WTC11 (cell line): ENCODE measurements around the gene STK33. TPM values are rescaled to one million over a fixed set of nuclear protein-coding genes. Genes with fewer than 3 reads are reported as not detected.

Experiments
- AR ChIP-seq: fragments of 250-450 bp; sonication (Bioruptor Pico); IDR thresholded peaks from 2 replicates; pipeline ENCODE4 v1.9.0; 2021; ENCODE audit warnings: mild to moderate bottlenecking
- ATF2 ChIP-seq: sonication (generic); formaldehyde crosslinking; IDR thresholded peaks from 2 replicates; pipeline ENCODE4 v1.8.1; 2022; ENCODE audit warnings: low read depth, missing genetic modification reagents, borderline replicate concordance
- CREM ChIP-seq: sonication (generic); formaldehyde crosslinking; IDR thresholded peaks from 2 replicates; pipeline ENCODE4 v1.8.1; 2022; ENCODE audit warnings: mild to moderate bottlenecking, missing genetic modification reagents, moderate library complexity
- E2F4 ChIP-seq: sonication (generic); formaldehyde crosslinking; IDR thresholded peaks from 2 replicates; pipeline ENCODE4 v1.8.1; 2022; ENCODE audit warnings: low read depth, mild to moderate bottlenecking, moderate library complexity, missing genetic modification reagents, borderline replicate concordance
- FOXK1 ChIP-seq: sonication (generic); formaldehyde crosslinking; IDR thresholded peaks from 2 replicates; pipeline ENCODE4 v1.8.0; 2022; ENCODE audit warnings: mild to moderate bottlenecking, moderate library complexity, missing genetic modification reagents
- GABPB1 ChIP-seq: sonication (generic); formaldehyde crosslinking; IDR thresholded peaks from 2 replicates; pipeline ENCODE4 v1.8.1; 2023; ENCODE audit warnings: mild to moderate bottlenecking, missing genetic modification reagents
- GTF2I ChIP-seq: fragments of 250-450 bp; sonication (Bioruptor Pico); conservative IDR thresholded peaks from 2 replicates; pipeline ENCODE4 v1.4.0; 2021; ENCODE audit warnings: mild to moderate bottlenecking
- HMGA2 ChIP-seq: fragments of 250-450 bp; sonication (Bioruptor Pico); IDR thresholded peaks from 2 replicates; pipeline ENCODE4 v1.4.0; 2021; ENCODE audit warnings: mild to moderate bottlenecking, moderate library complexity
- JAZF1 ChIP-seq: fragments of 250-450 bp; sonication (Bioruptor Pico); IDR thresholded peaks from 2 replicates; pipeline ENCODE4 v1.9.0; 2021; ENCODE audit warnings: moderate library complexity, mild to moderate bottlenecking, inconsistent platforms
- MXD4 ChIP-seq: fragments of 250-450 bp; sonication (Bioruptor Pico); IDR thresholded peaks from 2 replicates; pipeline ENCODE4 v1.8.0; 2021; ENCODE audit warnings: mild to moderate bottlenecking, moderate library complexity, borderline replicate concordance
- MYBL2 ChIP-seq: sonication (generic); formaldehyde crosslinking; IDR thresholded peaks from 2 replicates; pipeline ENCODE4 v1.8.1; 2023; ENCODE audit warnings: mild to moderate bottlenecking, moderate library complexity, missing genetic modification reagents
- NR2C2 ChIP-seq: sonication (generic); formaldehyde crosslinking; IDR thresholded peaks from 2 replicates; pipeline ENCODE4 v1.8.0; 2022; ENCODE audit warnings: mild to moderate bottlenecking, missing genetic modification reagents
- OVOL2 ChIP-seq: fragments of 250-450 bp; sonication (Bioruptor Pico); IDR thresholded peaks from 2 replicates; pipeline ENCODE4 v1.9.0; 2021; ENCODE audit warnings: mild to moderate bottlenecking, borderline replicate concordance
- PRDM15 ChIP-seq: sonication (generic); formaldehyde crosslinking; IDR thresholded peaks from 2 replicates; pipeline ENCODE4 v1.8.0; 2022; ENCODE audit warnings: missing genetic modification reagents
- PRRX2 ChIP-seq: fragments of 250-450 bp; sonication (Bioruptor Pico); IDR thresholded peaks from 2 replicates; pipeline ENCODE4 v1.8.0; 2021; ENCODE audit warnings: mild to moderate bottlenecking
- TEAD4 ChIP-seq: sonication (generic); formaldehyde crosslinking; IDR thresholded peaks from 2 replicates; pipeline ENCODE4 v1.8.0; 2022; ENCODE audit warnings: mild to moderate bottlenecking, missing genetic modification reagents
- USF2 ChIP-seq: sonication (generic); formaldehyde crosslinking; IDR thresholded peaks from 2 replicates; pipeline ENCODE4 v1.8.1; 2023; ENCODE audit warnings: mild to moderate bottlenecking, missing genetic modification reagents, moderate library complexity
- ZBTB43 ChIP-seq: sonication (generic); formaldehyde crosslinking; IDR thresholded peaks from 2 replicates; pipeline ENCODE4 v1.8.1; 2023; ENCODE audit warnings: mild to moderate bottlenecking, missing genetic modification reagents
- ZNF121 ChIP-seq: sonication (generic); formaldehyde crosslinking; IDR thresholded peaks from 2 replicates; pipeline ENCODE4 v1.8.0; 2023; ENCODE audit warnings: missing genetic modification reagents
- ZNF219 ChIP-seq: sonication (generic); formaldehyde crosslinking; IDR thresholded peaks from 2 replicates; pipeline ENCODE4 v1.8.0; 2023; ENCODE audit warnings: missing genetic modification reagents, mild to moderate bottlenecking, borderline replicate concordance
- ZNF425 ChIP-seq: fragments of 250-450 bp; sonication (Bioruptor Pico); conservative IDR thresholded peaks from 2 replicates; pipeline ENCODE4 v1.9.0; 2021; ENCODE audit warnings: mild to moderate bottlenecking
- ZNF512 ChIP-seq: sonication (generic); formaldehyde crosslinking; IDR thresholded peaks from 2 replicates; pipeline ENCODE4 v1.8.1; 2022; ENCODE audit warnings: missing genetic modification reagents, borderline replicate concordance
- total RNA-seq: library from RNA; stranded (reverse); gene quantifications from 3 replicates; pipeline ENCODE4 v1.2.3, GENCODE V29; 2021

STK33 gene
- total RNA-seq, 1 experiment from 2014 or later: 13.3 TPM

GRCh38 chr11:8593935-8594909, at the start of gene STK33 (continued):
- TF ChIP-seq ZNF425 (CRISPR knock-in tag): no peak
- TF ChIP-seq ZNF512: no peak
- no peak for TF ChIP-seq PRDM15
- no peak for TF ChIP-seq CREM (CRISPR knock-in tag)
- no peak for TF ChIP-seq HMGA2 (CRISPR knock-in tag)
- TF ChIP-seq FOXK1 (CRISPR knock-in tag): peak; percentile 82
- no peak for TF ChIP-seq AR (CRISPR knock-in tag)
- no peak for TF ChIP-seq E2F4 (CRISPR knock-in tag)
- no peak for TF ChIP-seq MXD4 (CRISPR knock-in tag)
- TF ChIP-seq GTF2I (CRISPR knock-in tag): no peak
- peak; percentile 36; the same call in 1 of the 2 replicates for TF ChIP-seq MYBL2 (CRISPR knock-in tag)
- TF ChIP-seq OVOL2 (CRISPR knock-in tag): no peak
- TF ChIP-seq ATF2 (CRISPR knock-in tag): no peak
- TF ChIP-seq NR2C2: no peak
- TF ChIP-seq TEAD4 (CRISPR knock-in tag): no peak
- no peak for TF ChIP-seq ZNF219
- TF ChIP-seq JAZF1 (CRISPR knock-in tag): no peak
- TF ChIP-seq PRRX2 (CRISPR knock-in tag): no peak
- no peak for TF ChIP-seq GABPB1
- TF ChIP-seq USF2 (CRISPR knock-in tag): peak; percentile 98
- TF ChIP-seq ZBTB43 (CRISPR knock-in tag): 0 out of 2 replicates have a peak, but pooled peaks have one; percentile 58
- TF ChIP-seq ZNF121 (CRISPR knock-in tag): no peak
